K562 (cell line): ENCODE measurements around the gene DIP2C. TPM values are rescaled to one million over a fixed set of nuclear protein-coding genes. Genes with fewer than 3 reads are reported as not detected.

Experiments used
- ATAC-seq: fragments of 200-7000 bp; cut with Tn5 transposase; 3 replicates; pipeline ENCODE4 v1.9.1; 2020; ENCODE audit warnings: moderate library complexity
- BruUV-seq: library from RNA; stranded (reverse); fragments of 400-500 nt; replicated peaks from 2 replicates; lab custom pipeline; 2021; lab: Mats Ljungman, UMichigan
- CTCF ChIA-PET: fragments of 300-600 bp; formaldehyde crosslinking; extraction: SDS; loops from one replicate; lab custom pipeline; 2021; ENCODE audit warnings: low intra/inter-chr PET ratio; lab: Yijun Ruan, JAX
- POLR2A ChIA-PET: fragments of 300-600, 350-650 bp; sonication (Branson Sonifier 250); formaldehyde crosslinking; extraction: SDS; loops from one replicate; lab custom pipeline; 2021; ENCODE audit warnings: antibody characterized with exemption, inconsistent platforms; lab: Yijun Ruan, JAX
- DNase-seq, 4 experiments: peaks; one replicate each; pipeline versions ENCODE4 v3.0.0 to v3.0.0-alpha.2; 2011 to 2018; ENCODE audit warnings: low spot score in 3 of 4, mixed read lengths in 3 of 4; ENCODE audit errors: extremely low read depth in 1 of 4
- FAIRE-seq: peaks from 2 replicates; lab custom pipeline; 2011; peaks lifted over from hg19 to GRCh38; lab: Jason Lieb, UNC
- H2AFZ ChIP-seq: 2 replicates; pipeline ENCODE4 v1.6.0; 2011; ENCODE audit warnings: low read depth, low read length, control low read depth, inconsistent platforms
- H3K27ac ChIP-seq: fragments of 200-600 bp; 3 replicates; pipeline ENCODE4 v1.8.0; 2011; ENCODE audit warnings: low read depth, mild to moderate bottlenecking, control low read depth, inconsistent platforms, low read length, moderate library complexity, mixed read lengths; ENCODE audit errors: extremely low read depth
- H3K27me3 ChIP-seq, 2 experiments: fragments of 300-600 bp in 1 of 2; 2 replicates in 1 of 2; 3 replicates in 1 of 2; pipeline versions ENCODE4 v1.6.0 to v1.8.0; 2011; ENCODE audit warnings: inconsistent platforms in 2 of 2, low read length in 2 of 2, mild to moderate bottlenecking in 1 of 2, mixed read lengths in 1 of 2, moderate library complexity in 1 of 2; ENCODE audit not compliant: control insufficient read depth in 2 of 2, insufficient read depth in 2 of 2
- H3K36me3 ChIP-seq: fragments of 300-600 bp; 3 replicates; pipeline ENCODE4 v1.8.0; 2011; ENCODE audit warnings: mild to moderate bottlenecking, low read length, inconsistent platforms; ENCODE audit not compliant: control insufficient read depth, insufficient read depth
- H3K4me1 ChIP-seq, 2 experiments: fragments of 200-600 bp in 1 of 2; replicated peaks in 1 of 2; 2 replicates in 1 of 2; 3 replicates in 1 of 2; pipeline versions ENCODE4 v1.5.1 to v1.8.0; 2011; ENCODE audit warnings: inconsistent platforms in 2 of 2, low read length in 2 of 2, mild to moderate bottlenecking in 1 of 2, mixed read lengths in 1 of 2, moderate library complexity in 1 of 2; ENCODE audit not compliant: control insufficient read depth in 2 of 2, insufficient read depth in 2 of 2
- H3K4me2 ChIP-seq: 2 replicates; pipeline ENCODE4 v1.6.1; 2011; ENCODE audit warnings: low read length, control low read depth, inconsistent platforms, mixed read lengths; ENCODE audit not compliant: insufficient read depth
- H3K4me3 ChIP-seq: fragments of 200-600 bp; sonication (generic), shearing (Covaris generic); 2 replicates; pipeline ENCODE4 v1.5.1; 2016; ENCODE audit warnings: control low read depth, inconsistent platforms
- H3K79me2 ChIP-seq: fragments of 200-600 bp; 3 replicates; pipeline ENCODE4 v1.8.0; 2011; ENCODE audit warnings: low read length, inconsistent platforms; ENCODE audit not compliant: control insufficient read depth, insufficient read depth
- H3K9ac ChIP-seq, 2 experiments: 2 replicates each; pipeline versions ENCODE4 v1.6.0 to v1.6.1; 2011; ENCODE audit warnings: low read depth in 2 of 2, low read length in 2 of 2, control low read depth in 1 of 2, inconsistent platforms in 1 of 2, mild to moderate bottlenecking in 1 of 2, mixed read lengths in 1 of 2; ENCODE audit not compliant: insufficient read depth in 1 of 2
- H3K9me1 ChIP-seq: one replicate; pipeline ENCODE4 v1.6.0; 2011; ENCODE audit warnings: inconsistent platforms, mild to moderate bottlenecking, low read length, moderate library complexity; ENCODE audit not compliant: control insufficient read depth, insufficient read depth
- H3K9me3 ChIP-seq: replicated peaks from 2 replicates; pipeline ENCODE4 v1.5.1; 2011; ENCODE audit warnings: low read depth, low read length, inconsistent platforms; ENCODE audit not compliant: control insufficient read depth, insufficient read depth
- H4K20me1 ChIP-seq: replicated peaks from 2 replicates; pipeline ENCODE4 v1.6.1; 2011; ENCODE audit warnings: low read length, inconsistent platforms, mixed read lengths; ENCODE audit not compliant: control insufficient read depth, insufficient read depth
- E4F1 ChIP-seq: fragments of 250-450 bp; sonication (Bioruptor Pico); IDR thresholded peaks from 2 replicates; pipeline ENCODE4 v1.5.0; 2021; ENCODE audit warnings: mild to moderate bottlenecking, borderline replicate concordance
- KHSRP ChIP-seq: fragments of 450-650 bp; IDR thresholded peaks from 2 replicates; pipeline ENCODE4 v1.6.1; 2017
- SRSF9 ChIP-seq: fragments of 200-400 bp; formaldehyde crosslinking; IDR thresholded peaks from 2 replicates; pipeline ENCODE4 v1.6.1; 2017; ENCODE audit warnings: low read depth, low read length, borderline replicate concordance
- TCF3 ChIP-seq: sonication (generic); formaldehyde crosslinking; IDR thresholded peaks from 2 replicates; pipeline ENCODE4 v1.4.0; 2020; ENCODE audit warnings: mild to moderate bottlenecking, missing genetic modification reagents
- ZNF282 ChIP-seq: sonication (generic); formaldehyde crosslinking; IDR thresholded peaks from 2 replicates; pipeline ENCODE4 v1.8.1; 2023; ENCODE audit warnings: missing genetic modification reagents
- ZNF324 ChIP-seq: fragments of 250-450 bp; sonication (Bioruptor Pico); IDR thresholded peaks from 2 replicates; pipeline ENCODE4 v1.4.0; 2020; ENCODE audit warnings: mild to moderate bottlenecking
- ZNF507 ChIP-seq: conservative IDR thresholded peaks from 2 replicates; pipeline ENCODE4 v1.6.1; 2017; ENCODE audit warnings: missing genetic modification characterization, missing compliant biosample characterization
- WGBS: fragments of 100-300 bp; shearing (Covaris generic); methylation state at CpG from one replicate; pipeline ENCODE4 v1.1.6; 2016; ENCODE audit warnings: low coverage, mixed read lengths; ENCODE audit not compliant: insufficient coverage; ENCODE audit errors: missing lambda C conversion rate; 5-methylcytosine and 5-hydroxymethylcytosine counted together
- in situ Hi-C: fragments of 300-500 bp; cut with MboI; formaldehyde crosslinking; loops from 4 replicates; pipeline ENCODE4 v1.15.0; 2018; ENCODE audit warnings: inconsistent platforms, mixed read lengths
- intact Hi-C: fragments of 100-400 bp; cut with micrococcal nuclease; formaldehyde crosslinking; loops from 2 replicates; pipeline ENCODE4 v1.14.2; 2022
- polyA plus RNA-seq, 8 experiments: library from polyadenylated mRNA; depleted of rRNA in 4 of 8; stranded (reverse) in 5 of 8; unstranded in 3 of 8; fragments of >200 nt; fragmentation: Nextera tagmentation in 2 of 8; fragmentation: Illumina TruSeq in 1 of 8; extraction: Ambion mirVana in 2 of 8; extraction: Trizol in 1 of 8; gene quantifications; 2 replicates each; pipeline versions ENCODE4 v1.2.1 to v1.2.3, GENCODE V29; 2011 to 2014; ENCODE audit warnings: inconsistent platforms in 1 of 8, missing spikeins in 1 of 8
- total RNA-seq, 7 experiments: library from RNA; depleted of rRNA in 6 of 7; stranded (reverse); fragments of >200 nt in 6 of 7; fragmentation: Illumina TruSeq in 2 of 7; extraction: Trizol in 2 of 7; gene quantifications; 2 replicates each; pipeline versions ENCODE4 v1.2.1 to v1.2.3, GENCODE V29; 2011 to 2021; ENCODE audit warnings: low replicate concordance in 1 of 7

The DIP2C gene
- total and polyA plus RNA-seq, 9 of the 15 experiments (the other 6 are each of a cell fraction or from before 2014, with no cell fraction given), result 0.01 TPM; not detected in 8

- no peak overlapping the region for H2AFZ ChIP-seq
- H4K20me1 ChIP-seq, result no peaks in the 10 kb centered on the region
- no peak overlapping the region for H3K9ac ChIP-seq
- H3K4me2 ChIP-seq, result no peak overlapping the region
- H3K4me1 ChIP-seq, result no peaks in the 10 kb centered on the region; a peak in 1 of 5 replicates
- 12% methylated on average over 7 of the region's 7 CpGs for whole genome bisulfite sequencing
- H3K9me3 ChIP-seq, result no peaks in the 10 kb centered on the region
- BruUV-seq, result no TSS peak
- FAIRE-seq (no peak), ATAC-seq (no peak), DNase-seq (no peak)
- no peak overlapping the region for H3K4me3 ChIP-seq
- intact Hi-C loops (no loop called here), in situ Hi-C loops (no loop called here)
- no peaks in the 10 kb centered on the region for H3K36me3 ChIP-seq
- H3K79me2 ChIP-seq, result no peaks in the 10 kb centered on the region
- TF ChIP-seq E4F1 (CRISPR knock-in tag), result no peak
- no peak for TF ChIP-seq ZNF507 (tag)
- TF ChIP-seq KHSRP, result no peak
- no peak for TF ChIP-seq TCF3 (CRISPR knock-in tag)
- TF ChIP-seq ZNF282 (CRISPR knock-in tag), result no peak
- no peak for TF ChIP-seq ZNF324 (CRISPR knock-in tag)
- no peak for TF ChIP-seq SRSF9
- no peak overlapping the region for H3K27ac ChIP-seq
- ChIA-PET CTCF (no interaction called here), POLR2A (no interaction called here)
- H3K27me3 ChIP-seq, result peaks cover 26 to 44% of the 10 kb centered on the region in 2 experiments; a peak in 4 of 5 replicates
- H3K9me1 ChIP-seq, result no peaks in the 10 kb centered on the region
Measured at GRCh38 chr10:299969-300368, 389.5 kb downstream of the DIP2C start.
